ENCODE data around the gene BAZ2B. TPM values are rescaled to one million over a fixed set of nuclear protein-coding genes. Genes with fewer than 3 reads are reported as not detected.

Gene BAZ2B
- total RNA-seq, 2 donors from 2014 or later: 53.1 to 64.1 TPM

GRCh38 chr2:159454185-159454584 is 162.2 kb downstream of the BAZ2B start:
- TF ChIP-seq CTCF (conservative IDR thresholded peaks at IDR 0.05): no peak
- Histone ChIP-seq H3K36me3 (ENCODE audit: control insufficient read depth, insufficient read depth, low read length) (peaks cover 5% of the 10 kb centered on the region), H3K27ac (ENCODE audit: low read depth, low read length) (no peak overlapping the region), H3K4me1 (ENCODE audit: control insufficient read depth, insufficient read depth, low read length) (no peaks in the 10 kb centered on the region), H3K9me3 (ENCODE audit: control insufficient read depth, low read length) (no peaks in the 10 kb centered on the region), H3K4me3 (ENCODE audit: low read length) (no peak overlapping the region), H3K9ac (ENCODE audit: extremely low read depth, low read length, poor library complexity, severe bottlenecking) (no peak overlapping the region), H3K27me3 (ENCODE audit: control insufficient read depth, insufficient read depth, low read length, poor library complexity, severe bottlenecking) (no peaks in the 10 kb centered on the region)
- Mint-ChIP-seq H3K4me1 (peaks cover 3% of the 10 kb centered on the region), H3K27ac (no peak overlapping the region), H3K27me3 (ENCODE audit: insufficient read depth) (no peaks in the 10 kb centered on the region), H3K36me3 (ENCODE audit: low read depth) (peaks cover 14% of the 10 kb centered on the region), H3K4me3 (no peak overlapping the region), H3K9me3 (no peaks in the 10 kb centered on the region)
- no peak for DNase-seq

GRCh38 chr2:159450180-159450579 is 166.2 kb downstream of the BAZ2B start:
- H3K4me3 Mint-ChIP-seq: no peak overlapping the region
- Histone ChIP-seq H3K9ac (ENCODE audit: extremely low read depth, low read length, poor library complexity, severe bottlenecking) (no peak overlapping the region), H3K27me3 (ENCODE audit: control insufficient read depth, insufficient read depth, low read length, poor library complexity, severe bottlenecking) (no peaks in the 10 kb centered on the region), H3K36me3 (ENCODE audit: control insufficient read depth, insufficient read depth, low read length) (peaks cover 34% of the 10 kb centered on the region), H3K9me3 (ENCODE audit: control insufficient read depth, low read length) (no peaks in the 10 kb centered on the region), H3K4me3 (ENCODE audit: low read length) (no peak overlapping the region), H3K27ac (ENCODE audit: low read depth, low read length) (peak overlapping the region; percentile 85), H3K4me1 (ENCODE audit: control insufficient read depth, insufficient read depth, low read length) (no peaks in the 10 kb centered on the region)
- WGBS, 2 experiments (ENCODE audit: insufficient coverage in 1 of 2, insufficient read length in 1 of 2): 57 to 82% methylated on average over 1 to 3 of the region's 3 CpGs
- peaks cover 37% of the 10 kb centered on the region for H3K36me3 Mint-ChIP-seq (ENCODE audit: low read depth)
- peak overlapping the region; percentile 88 for H3K27ac Mint-ChIP-seq
- DNase-seq: no peak
- no peak for TF ChIP-seq CTCF (conservative IDR thresholded peaks at IDR 0.05)
- H3K27me3 Mint-ChIP-seq (ENCODE audit: insufficient read depth): no peaks in the 10 kb centered on the region
- no peaks in the 10 kb centered on the region for H3K9me3 Mint-ChIP-seq
- peaks cover 3% of the 10 kb centered on the region for H3K4me1 Mint-ChIP-seq

GRCh38 chr2:159449504-159450124 is 166.7 kb downstream of the BAZ2B start:
- Histone ChIP-seq H3K36me3 (ENCODE audit: control insufficient read depth, insufficient read depth, low read length) (peaks cover 39% of the 10 kb centered on the region), H3K4me3 (ENCODE audit: low read length) (no peak overlapping the region), H3K9me3 (ENCODE audit: control insufficient read depth, low read length) (no peaks in the 10 kb centered on the region), H3K9ac (ENCODE audit: extremely low read depth, low read length, poor library complexity, severe bottlenecking) (no peak overlapping the region), H3K4me1 (ENCODE audit: control insufficient read depth, insufficient read depth, low read length) (no peaks in the 10 kb centered on the region), H3K27ac (ENCODE audit: low read depth, low read length) (peak overlapping the region; percentile 85), H3K27me3 (ENCODE audit: control insufficient read depth, insufficient read depth, low read length, poor library complexity, severe bottlenecking) (no peaks in the 10 kb centered on the region)
- WGBS, 2 experiments (ENCODE audit: insufficient coverage in 1 of 2, insufficient read length in 1 of 2): 0% methylated on average over 1 of the region's 1 CpG; no CpG with 5 or more reads in 1 of the 2 experiments
- Mint-ChIP-seq H3K27me3 (ENCODE audit: insufficient read depth) (no peaks in the 10 kb centered on the region), H3K36me3 (ENCODE audit: low read depth) (peaks cover 41% of the 10 kb centered on the region), H3K9me3 (no peaks in the 10 kb centered on the region), H3K27ac (peak overlapping the region; percentile 78), H3K4me3 (no peak overlapping the region), H3K4me1 (peaks cover 3% of the 10 kb centered on the region)
- no peak for TF ChIP-seq CTCF (conservative IDR thresholded peaks at IDR 0.05)
- DNase-seq: no peak
